ENCODE measurements around the gene OR2T12.
"Not testable (repeated sequence)": the region's sequence is repeated elsewhere in the genome, so short reads cannot be mapped to it uniquely, and the experiment has no call there.

The OR2T12 gene

GRCh38 chr1:248303324-248303723 is at the start of gene OR2T12:
Gene OR2T12, minus strand, starts transcription at chr1:248303424. Its CDS starts 7,846 bp downstream, at chr1:248295578.
- DNase-seq, result no peak

- DNase-seq, result no peak
Observed at GRCh38 chr1:248348475-248348874, 45.3 kb upstream of the OR2T12 start, which contains the start of gene OR14C36. Gene OR14C36, plus strand, starts transcription at chr1:248348775. Its CDS starts 0 bp downstream, at chr1:248348775.

GRCh38 chr1:248343451-248343850 is 40.2 kb upstream of the OR2T12 start:
- no peak for DNase-seq

- DNase-seq, result no peak
Observed at GRCh38 chr1:248324468-248324867, 21.2 kb upstream of the OR2T12 start, which contains the start of gene OR2M7. Gene OR2M7, minus strand, starts transcription at chr1:248324568. Its CDS starts 0 bp downstream, at chr1:248324568.

GRCh38 chr1:248316796-248317195 is 13.6 kb upstream of the OR2T12 start:
- DNase-seq, result no peak

- not testable (repeated sequence) for DNase-seq
Observed at GRCh38 chr1:248306740-248307139, 3.5 kb upstream of the OR2T12 start.

GRCh38 chr1:248306103-248306502 is 2.9 kb upstream of the OR2T12 start:
- DNase-seq, result no peak

- not testable (repeated sequence) for DNase-seq
Observed at GRCh38 chr1:248305672-248306071, 2.4 kb upstream of the OR2T12 start.

GRCh38 chr1:248288391-248288790 is 14.8 kb downstream of the OR2T12 start:
- DNase-seq, result no peak

GRCh38 chr1:248277876-248278275 is 25.3 kb downstream of the OR2T12 start, which contains the start of gene OR2T33:
Gene OR2T33, minus strand, starts transcription at chr1:248277976. Its CDS starts 4,162 bp downstream, at chr1:248273814.
- no peak for DNase-seq

GRCh38 chr1:248273225-248273624 is 30.0 kb downstream of the OR2T12 start:
- not testable (repeated sequence) for DNase-seq

- no peak for DNase-seq
Observed at GRCh38 chr1:248268178-248268577, 35.0 kb downstream of the OR2T12 start.

- DNase-seq, result not testable (repeated sequence)
Observed at GRCh38 chr1:248259309-248259708, 43.9 kb downstream of the OR2T12 start.

GRCh38 chr1:248243204-248243603 is 60.0 kb downstream of the OR2T12 start:
- no peak for DNase-seq

Measured in activated effector memory CD4-positive, alpha-beta T cell treated with anti-CD3 and anti-CD28 coated beads, Interleukin-2, amount 50 U/mL, for 16 hours (primary cell).